Naive B cell (primary cell): ENCODE data around the gene ZBTB16. TPM values are rescaled to one million over a fixed set of nuclear protein-coding genes. Genes with fewer than 3 reads are reported as not detected.
A peak's percentile ranks its signal among the peaks of the same experiment; 100 is the strongest.

ENCODE experiments used
- ATAC-seq, 2 donors: fragments of 150-1000 bp; cut with Tn5 transposase; 2 replicates each; pipeline ENCODE4 v1.10.0; 2021; ENCODE audit warnings: low read depth in 2 of 2, mild to moderate bottlenecking in 2 of 2, moderate library complexity in 2 of 2
- DNase-seq: peaks from one replicate; pipeline ENCODE4 v3.0.0; 2022
- H3K27ac Mint-ChIP-seq, 6 donors: one replicate each; pipeline ENCODE4 v1.8.0; 2020 to 2022; ENCODE audit warnings: mild to moderate bottlenecking in 6 of 6, mixed read lengths in 6 of 6, moderate library complexity in 5 of 6, inconsistent platforms in 2 of 6
- H3K27me3 Mint-ChIP-seq, 3 donors: one replicate each; pipeline ENCODE4 v1.8.0; 2021 to 2022; ENCODE audit warnings: mixed read lengths in 3 of 3, mild to moderate bottlenecking in 1 of 3
- H3K36me3 Mint-ChIP-seq, 2 donors: one replicate each; pipeline ENCODE4 v1.8.0; 2020 to 2022; ENCODE audit warnings: mixed read lengths in 2 of 2, inconsistent platforms in 1 of 2, mild to moderate bottlenecking in 1 of 2
- H3K4me1 Mint-ChIP-seq, 3 donors: one replicate each; pipeline ENCODE4 v1.8.0; 2020 to 2022; ENCODE audit warnings: mixed read lengths in 3 of 3, inconsistent platforms in 1 of 3, mild to moderate bottlenecking in 1 of 3, moderate library complexity in 1 of 3
- H3K4me3 Mint-ChIP-seq, 8 donors: one replicate each; pipeline ENCODE4 v1.8.0; 2020 to 2022; ENCODE audit warnings: mild to moderate bottlenecking in 8 of 8, mixed read lengths in 8 of 8, moderate library complexity in 8 of 8, inconsistent platforms in 2 of 8
- H3K9me3 Mint-ChIP-seq, 7 donors: one replicate each; pipeline ENCODE4 v1.8.0; 2020 to 2022; ENCODE audit warnings: mixed read lengths in 7 of 7, mild to moderate bottlenecking in 5 of 7, inconsistent platforms in 2 of 7, moderate library complexity in 1 of 7
- polyA plus RNA-seq, 6 donors: library from polyadenylated mRNA; unstranded; fragments of 300-500 nt; fragmentation: Illumina TruSeq; gene quantifications; one replicate each; pipeline ENCODE4 v1.2.3, GENCODE V29; 2021; ENCODE audit warnings: low read depth in 6 of 6

The ZBTB16 gene
- polyA plus RNA-seq, 6 donors from 2014 or later = 10.0 to 178 (median 50.5) TPM

DNA sequence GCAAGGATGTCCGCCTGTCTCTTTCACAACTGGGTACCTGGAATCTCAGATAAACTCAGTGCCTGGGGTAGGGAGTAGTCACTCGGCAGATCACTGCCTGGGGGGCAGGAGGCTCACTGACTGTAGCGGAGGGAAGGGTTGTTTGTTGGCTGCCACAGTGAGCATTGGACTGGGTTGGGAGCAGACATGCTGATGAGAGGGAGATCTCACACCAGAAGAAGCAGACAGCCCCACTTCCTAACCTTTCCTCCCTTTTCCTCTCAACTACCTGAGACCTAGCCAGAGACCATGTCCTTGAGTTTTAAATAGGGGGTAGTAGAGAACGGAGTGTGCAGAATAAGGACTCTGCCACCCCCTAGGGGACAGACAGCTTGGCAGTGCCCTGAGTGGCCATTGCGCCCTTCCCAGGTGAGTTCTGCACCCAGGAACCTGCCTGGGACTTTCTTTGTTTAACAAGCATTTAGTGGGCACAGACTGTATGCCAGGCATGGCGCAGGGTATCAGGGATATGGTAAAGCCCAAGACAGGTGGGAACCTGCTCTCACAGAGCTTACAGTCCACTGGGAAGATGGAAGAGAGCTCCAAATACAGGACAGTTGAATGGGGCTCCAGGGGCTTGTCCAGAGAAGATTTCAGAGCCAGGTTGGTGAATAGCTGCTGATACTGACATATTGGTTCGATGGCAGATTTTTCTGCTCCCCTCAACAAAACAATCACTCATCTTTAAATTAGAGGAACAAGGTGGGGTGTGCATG lies 121.0 kb downstream of the ZBTB16 start:
- H3K27ac Mint-ChIP-seq = peak overlapping the region; percentile 25 to 99 (median 96)
- H3K9me3 Mint-ChIP-seq = peaks cover 0 to 4% (median 0%) of the 10 kb centered on the region in 7 donors
- peak overlapping the region; percentile 42 to 88 (median 69) for H3K4me3 Mint-ChIP-seq
- peaks cover 84 to 94% (median 87%) of the 10 kb centered on the region in 3 donors for H3K4me1 Mint-ChIP-seq
- ATAC-seq (peak; percentile 29 to 46), DNase-seq (no peak)
- H3K36me3 Mint-ChIP-seq = peaks cover 0 to 5% of the 10 kb centered on the region in 2 donors
- no peaks in the 10 kb centered on the region for H3K27me3 Mint-ChIP-seq

DNA sequence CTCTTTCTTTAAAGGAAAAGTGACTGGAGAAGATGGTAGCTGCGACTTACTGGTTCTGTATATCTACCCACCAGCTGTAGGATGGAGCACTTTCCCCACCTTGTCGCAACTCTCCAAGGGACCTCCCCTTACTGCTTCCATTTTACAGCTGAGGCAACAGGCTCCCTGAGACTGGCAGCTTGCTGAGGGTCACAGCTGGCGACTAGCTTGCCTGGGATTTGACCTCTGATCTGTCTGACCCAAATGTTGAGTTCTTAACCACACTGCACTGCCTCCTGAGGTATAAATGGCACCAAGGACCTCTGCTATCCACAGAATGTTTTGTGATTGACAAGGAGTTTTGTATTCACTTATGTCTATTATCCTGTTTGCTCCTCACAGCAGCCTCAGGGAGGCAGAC lies 121.7 kb downstream of the ZBTB16 start:
- ATAC-seq (no peak), DNase-seq (no peak)
- H3K4me1 Mint-ChIP-seq = peaks cover 85 to 94% (median 87%) of the 10 kb centered on the region in 3 donors
- H3K27ac Mint-ChIP-seq = peak overlapping the region; percentile 86 to 99 (median 98)
- peak overlapping the region in 6 of 8 donors; percentile 42 to 88 (median 70) for H3K4me3 Mint-ChIP-seq
- no peaks in the 10 kb centered on the region for H3K27me3 Mint-ChIP-seq
- H3K36me3 Mint-ChIP-seq = peaks cover 0 to 9% of the 10 kb centered on the region in 2 donors
- peaks cover 0 to 6% (median 0%) of the 10 kb centered on the region in 7 donors for H3K9me3 Mint-ChIP-seq

DNA sequence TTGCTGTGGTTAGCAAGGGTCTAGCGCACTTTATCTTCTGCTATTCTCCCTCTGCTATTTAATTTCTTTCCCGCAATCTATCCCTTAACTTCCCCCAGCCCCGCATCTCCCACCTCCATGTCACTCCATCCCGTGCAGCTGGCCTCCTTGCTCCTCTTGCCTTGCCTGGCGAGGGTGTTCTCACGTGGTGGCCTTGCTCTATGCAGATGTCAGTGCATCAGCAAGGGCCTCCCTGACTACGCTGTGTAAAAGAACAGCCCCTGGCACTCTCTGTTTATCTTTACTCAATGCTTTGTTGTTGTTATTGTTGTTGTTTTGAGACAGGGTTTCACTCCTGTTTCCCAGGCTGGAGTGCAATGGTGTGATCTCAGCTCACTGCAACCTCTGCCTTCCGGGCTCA lies 122.2 kb downstream of the ZBTB16 start:
- Mint-ChIP-seq H3K9me3 (peaks cover 0 to 6% (median 0%) of the 10 kb centered on the region in 7 donors), H3K4me3 (peak overlapping the region in 3 of 8 donors; percentile 50 to 70 (median 63)), H3K4me1 (peaks cover 87 to 94% (median 89%) of the 10 kb centered on the region in 3 donors), H3K27ac (peak overlapping the region; percentile 86 to 100 (median 98)), H3K27me3 (no peaks in the 10 kb centered on the region), H3K36me3 (peaks cover 0 to 9% of the 10 kb centered on the region in 2 donors)
- no peak for DNase-seq
- ATAC-seq = no peak

DNA sequence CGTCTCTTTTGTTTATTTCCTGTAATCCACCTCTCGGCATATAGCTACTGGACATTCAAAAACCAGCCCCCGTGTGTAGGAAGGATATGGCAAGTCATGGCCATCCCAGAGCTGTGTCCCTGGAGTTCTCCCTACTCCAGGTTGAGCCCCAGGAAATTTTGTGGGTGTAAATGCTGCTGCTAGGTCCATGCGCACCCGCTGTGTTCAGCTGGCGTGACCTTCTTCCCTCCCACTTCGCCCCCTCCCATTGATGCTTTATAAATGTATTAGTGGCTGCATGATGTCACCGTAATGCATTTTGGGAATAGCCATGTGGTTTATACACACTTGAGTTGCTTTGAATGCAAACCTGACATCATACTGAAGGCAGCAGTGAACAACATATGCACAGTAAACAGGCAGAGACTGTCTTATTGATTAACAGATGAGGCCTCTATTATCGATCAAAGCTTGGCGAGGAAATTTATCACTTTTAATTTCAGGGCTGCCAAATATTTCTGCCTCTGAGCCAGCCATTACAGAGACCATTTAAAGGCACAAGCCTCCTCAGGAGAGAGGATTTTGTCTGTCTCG lies 123.0 kb downstream of the ZBTB16 start:
- peaks cover 0 to 6% (median 0%) of the 10 kb centered on the region in 7 donors for H3K9me3 Mint-ChIP-seq
- peaks cover 0 to 9% of the 10 kb centered on the region in 2 donors for H3K36me3 Mint-ChIP-seq
- no peak for DNase-seq
- peaks cover 92 to 96% (median 93%) of the 10 kb centered on the region in 3 donors for H3K4me1 Mint-ChIP-seq
- ATAC-seq = no peak
- H3K27me3 Mint-ChIP-seq = no peaks in the 10 kb centered on the region
- peak overlapping the region; percentile 97 to 100 (median 98) for H3K27ac Mint-ChIP-seq
- H3K4me3 Mint-ChIP-seq = peak overlapping the region in 4 of 8 donors; percentile 41 to 85 (median 66)

DNA sequence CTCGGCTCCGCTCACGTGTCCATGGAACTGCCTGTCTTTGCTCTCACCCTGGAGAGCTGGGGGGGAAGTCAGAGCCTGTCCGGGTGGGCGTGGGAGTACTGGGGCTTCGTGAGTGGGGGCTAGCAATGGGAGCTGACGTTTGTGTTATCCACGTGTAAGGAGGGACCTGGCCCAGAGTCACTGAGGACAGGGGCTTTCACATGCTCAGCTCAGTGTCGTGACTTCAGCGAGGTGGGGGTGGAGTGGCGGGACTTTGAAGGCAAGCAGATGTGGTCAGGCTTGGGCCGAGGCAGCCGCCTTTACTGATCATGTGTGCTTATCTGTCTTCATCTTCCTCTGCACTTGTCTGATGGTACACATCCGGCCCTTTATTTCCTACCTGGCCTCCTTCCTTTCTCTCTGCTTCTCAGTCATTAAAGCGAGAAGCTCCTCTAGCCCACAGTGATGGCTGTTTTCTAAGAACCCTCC lies 123.6 kb downstream of the ZBTB16 start:
- H3K27me3 Mint-ChIP-seq = no peaks in the 10 kb centered on the region
- H3K9me3 Mint-ChIP-seq = peaks cover 0 to 6% (median 0%) of the 10 kb centered on the region in 7 donors
- peaks cover 0 to 9% of the 10 kb centered on the region in 2 donors for H3K36me3 Mint-ChIP-seq
- peak overlapping the region; percentile 37 to 85 (median 54) for H3K4me3 Mint-ChIP-seq
- H3K27ac Mint-ChIP-seq = peak overlapping the region; percentile 97 to 100 (median 98)
- peaks cover 93 to 96% (median 94%) of the 10 kb centered on the region in 3 donors for H3K4me1 Mint-ChIP-seq
- DNase-seq = peak; percentile 66
- peak; percentile 29 to 31 for ATAC-seq

DNA sequence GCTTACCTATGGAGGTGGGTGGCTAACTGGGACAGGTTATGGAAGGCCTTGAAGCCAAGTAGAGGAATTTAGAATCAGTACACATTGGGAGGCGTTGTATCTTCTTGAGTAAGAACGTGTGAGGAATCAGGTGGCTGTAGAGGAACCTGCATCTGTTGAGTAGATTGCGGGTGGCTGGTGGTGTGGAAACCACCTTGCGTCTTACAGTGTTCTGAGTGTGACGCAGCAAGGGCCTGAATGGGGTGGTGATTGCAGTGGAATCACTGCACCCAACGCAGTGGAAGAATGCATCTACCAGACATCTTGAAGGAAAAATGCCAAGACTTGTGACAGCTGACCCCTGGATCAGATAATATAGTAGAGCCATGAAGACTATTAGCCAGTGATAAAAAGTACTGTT lies 125.9 kb downstream of the ZBTB16 start:
- Mint-ChIP-seq H3K27ac (peak overlapping the region; percentile 98 to 100 (median 99)), H3K4me3 (peak overlapping the region; percentile 13 to 81 (median 68)), H3K4me1 (peaks cover 78 to 92% (median 81%) of the 10 kb centered on the region in 3 donors), H3K36me3 (peaks cover 0 to 10% of the 10 kb centered on the region in 2 donors), H3K9me3 (peaks cover 0 to 6% (median 0%) of the 10 kb centered on the region in 7 donors), H3K27me3 (no peaks in the 10 kb centered on the region)
- DNase-seq (peak; percentile 80), ATAC-seq (peak; percentile 73 to 75)

DNA sequence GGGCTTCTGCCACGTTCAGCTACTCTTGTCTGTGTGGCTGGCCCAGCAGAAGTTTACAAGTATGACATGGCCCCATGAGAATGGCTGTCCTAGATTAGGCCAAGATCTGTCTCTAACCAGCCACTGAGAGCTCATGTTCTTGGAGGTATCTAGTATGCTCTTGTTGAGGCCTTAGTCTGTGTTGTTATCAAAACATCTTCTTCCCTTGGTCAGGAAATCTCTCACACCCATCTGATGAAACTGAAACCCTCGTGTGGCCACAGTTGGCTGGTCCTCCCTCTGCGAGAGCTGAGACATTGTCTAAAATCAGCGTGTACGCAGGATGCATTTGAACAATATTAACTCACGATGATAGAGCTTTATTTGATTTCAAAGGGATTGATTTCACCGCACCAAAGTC lies 127.7 kb downstream of the ZBTB16 start:
- Mint-ChIP-seq H3K9me3 (peaks cover 0 to 14% (median 3%) of the 10 kb centered on the region in 7 donors), H3K27ac (peak overlapping the region; percentile 97 to 100 (median 99)), H3K27me3 (no peaks in the 10 kb centered on the region), H3K36me3 (peaks cover 11 to 24% of the 10 kb centered on the region in 2 donors), H3K4me1 (peaks cover 69 to 79% (median 72%) of the 10 kb centered on the region in 3 donors), H3K4me3 (peak overlapping the region; percentile 23 to 85 (median 70))
- ATAC-seq (peak; percentile 72), DNase-seq (peak; percentile 81)

DNA sequence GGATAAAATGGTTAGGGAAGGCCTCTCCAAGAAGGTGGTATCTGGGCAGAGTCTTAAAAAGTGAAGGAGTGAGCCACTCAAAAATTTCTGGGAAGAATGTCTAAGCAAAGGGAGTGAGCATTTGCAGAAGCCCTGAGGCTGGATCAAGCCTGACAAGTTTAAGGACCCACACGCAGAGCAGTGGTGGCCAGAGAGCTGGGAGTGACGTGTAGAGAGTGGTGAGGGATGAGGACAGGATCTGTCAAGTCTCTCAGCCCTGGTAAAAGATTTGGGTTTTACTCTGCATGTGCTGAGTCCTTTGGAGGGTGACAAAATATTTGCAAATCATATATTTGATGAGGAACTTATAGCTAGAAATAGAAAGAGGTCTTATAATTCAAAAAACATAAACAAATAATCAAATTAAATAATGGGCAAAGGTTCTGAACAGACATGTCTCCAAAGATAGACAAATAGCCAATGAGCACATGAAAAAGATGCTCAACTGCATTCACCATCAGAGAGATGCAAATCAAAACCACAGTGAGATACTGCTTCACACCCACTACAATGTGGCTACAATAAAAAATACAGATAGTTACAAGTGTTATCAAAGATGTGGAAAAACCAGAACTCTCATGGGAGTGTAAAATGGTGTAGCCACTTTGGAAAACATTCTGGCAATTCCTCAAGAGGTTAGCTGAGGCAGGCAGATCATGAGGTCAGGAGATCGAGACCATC lies 129.5 kb downstream of the ZBTB16 start:
- H3K4me1 Mint-ChIP-seq = peaks cover 59 to 75% (median 65%) of the 10 kb centered on the region in 3 donors
- peaks cover 0 to 14% (median 3%) of the 10 kb centered on the region in 7 donors for H3K9me3 Mint-ChIP-seq
- peak overlapping the region in 4 of 8 donors; percentile 1 to 56 (median 14) for H3K4me3 Mint-ChIP-seq
- peaks cover 11 to 31% of the 10 kb centered on the region in 2 donors for H3K36me3 Mint-ChIP-seq
- DNase-seq (no peak), ATAC-seq (no peak)
- H3K27me3 Mint-ChIP-seq = no peaks in the 10 kb centered on the region
- H3K27ac Mint-ChIP-seq = peak overlapping the region; percentile 70 to 100 (median 91)

DNA sequence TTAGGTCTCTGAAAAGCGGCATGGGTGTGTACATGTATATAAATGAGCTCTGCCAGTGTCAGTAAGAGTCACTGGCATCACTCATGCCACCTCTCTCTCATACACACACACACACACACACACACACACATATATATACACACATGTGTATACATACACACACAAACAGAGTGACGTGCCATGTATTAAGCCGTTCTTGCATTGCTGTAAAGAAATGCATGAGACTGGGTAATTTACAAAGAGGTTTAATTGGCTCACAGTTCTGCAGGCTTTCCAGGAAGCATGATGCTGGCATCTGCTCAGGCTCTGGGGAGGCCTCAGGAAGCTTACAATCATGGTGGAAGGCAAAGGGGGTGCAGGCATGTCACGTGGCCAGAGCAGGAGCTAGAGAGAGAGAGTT lies 131.1 kb downstream of the ZBTB16 start:
- H3K27me3 Mint-ChIP-seq = no peaks in the 10 kb centered on the region
- H3K9me3 Mint-ChIP-seq = peaks cover 0 to 8% (median 2%) of the 10 kb centered on the region in 7 donors
- peaks cover 11 to 24% of the 10 kb centered on the region in 2 donors for H3K36me3 Mint-ChIP-seq
- ATAC-seq (no peak), DNase-seq (no peak)
- peaks cover 57 to 79% (median 60%) of the 10 kb centered on the region in 3 donors for H3K4me1 Mint-ChIP-seq
- no peak overlapping the region for H3K4me3 Mint-ChIP-seq
- H3K27ac Mint-ChIP-seq = peak overlapping the region in 2 of 6 donors; percentile 14 to 67

DNA sequence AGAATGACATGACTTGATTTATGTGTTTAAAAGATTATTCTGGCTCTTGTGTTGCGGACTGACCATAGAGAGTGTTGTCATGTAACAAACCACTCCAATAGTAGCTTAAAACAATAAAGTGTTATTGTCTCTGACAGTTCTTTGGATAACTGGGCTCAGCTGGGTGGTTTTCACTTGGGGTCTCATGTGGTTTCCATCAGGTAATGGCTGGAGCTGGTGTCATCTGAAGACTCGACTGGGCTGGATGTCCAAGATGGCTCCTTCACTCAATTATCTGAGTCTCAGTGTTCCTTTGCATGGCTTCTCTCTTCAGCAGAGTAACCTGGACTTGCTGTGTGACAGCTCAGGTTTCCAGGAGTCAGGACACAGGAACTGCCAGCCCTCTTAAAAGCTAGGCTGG lies 132.4 kb downstream of the ZBTB16 start:
- Mint-ChIP-seq H3K27ac (peak overlapping the region in 2 of 6 donors; percentile 48 to 57), H3K4me3 (no peak overlapping the region), H3K27me3 (no peaks in the 10 kb centered on the region), H3K4me1 (peaks cover 52 to 78% (median 57%) of the 10 kb centered on the region in 3 donors), H3K36me3 (peaks cover 11 to 22% of the 10 kb centered on the region in 2 donors), H3K9me3 (peaks cover 0 to 8% (median 2%) of the 10 kb centered on the region in 7 donors)
- DNase-seq (no peak), ATAC-seq (no peak)

DNA sequence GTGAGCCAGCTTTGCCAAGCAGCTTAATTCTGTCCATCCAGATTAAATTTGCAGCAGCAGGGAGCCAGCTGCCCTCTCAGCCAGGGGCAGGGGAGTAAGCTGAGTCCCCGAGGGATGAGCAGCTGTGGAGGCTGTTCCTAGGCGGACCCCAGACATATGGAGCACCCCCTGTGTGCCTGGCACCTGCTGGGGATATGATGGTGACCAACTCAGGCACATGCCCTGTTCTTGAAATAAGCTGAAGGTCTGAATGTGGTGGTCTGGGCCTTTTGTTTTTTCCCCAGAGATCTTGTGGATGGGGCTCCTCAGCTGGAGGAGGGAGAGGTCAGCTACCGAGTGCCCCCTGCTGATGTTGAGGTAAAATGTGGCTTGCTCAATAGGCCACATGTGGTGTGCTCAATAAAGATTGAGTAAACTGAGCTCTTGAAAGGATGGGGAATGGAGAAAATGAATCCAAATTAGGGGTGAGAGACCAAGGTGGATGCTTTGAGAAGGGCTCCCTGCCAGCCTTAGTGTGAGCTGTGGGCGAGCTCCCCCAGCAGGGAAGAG lies 133.4 kb downstream of the ZBTB16 start:
- Mint-ChIP-seq H3K36me3 (peaks cover 11 to 22% of the 10 kb centered on the region in 2 donors), H3K27me3 (no peaks in the 10 kb centered on the region), H3K4me1 (peaks cover 49 to 75% (median 51%) of the 10 kb centered on the region in 3 donors), H3K4me3 (peak overlapping the region in 2 of 8 donors; percentile 15 to 18), H3K27ac (peak overlapping the region in 3 of 6 donors; percentile 38 to 82 (median 49)), H3K9me3 (peaks cover 0 to 8% (median 2%) of the 10 kb centered on the region in 7 donors)
- DNase-seq (no peak), ATAC-seq (no peak)
